Mucosa of stomach (tissue), 1 donor: ENCODE results near the gene ETV6.
"Not testable (repeated sequence)": the region's sequence is repeated elsewhere in the genome, so short reads cannot be mapped to it uniquely, and the experiment has no call there.

Source experiments
- H3K27me3 ChIP-seq: one replicate; pipeline ENCODE4 v1.7.0; 2013; ENCODE audit warnings: mild to moderate bottlenecking, low read length; ENCODE audit not compliant: control insufficient read depth, insufficient read depth
- H3K36me3 ChIP-seq: one replicate; pipeline ENCODE4 v1.7.0; 2013; ENCODE audit warnings: low read length; ENCODE audit not compliant: control insufficient read depth, insufficient read depth
- H3K4me1 ChIP-seq: one replicate; pipeline ENCODE4 v1.7.0; 2013; ENCODE audit warnings: mild to moderate bottlenecking, low read length; ENCODE audit not compliant: control insufficient read depth, insufficient read depth
- H3K4me3 ChIP-seq: one replicate; pipeline ENCODE4 v1.7.0; 2013; ENCODE audit warnings: low read length
- H3K9ac ChIP-seq: one replicate; pipeline ENCODE4 v1.7.0; 2013; ENCODE audit warnings: mild to moderate bottlenecking, low read length, moderate library complexity
- H3K9me3 ChIP-seq: one replicate; pipeline ENCODE4 v1.7.0; 2013; ENCODE audit warnings: mild to moderate bottlenecking, low read length, moderate library complexity; ENCODE audit not compliant: control insufficient read depth
- donor health status: Pancreatic carcinoma.

The ETV6 gene

DNA sequence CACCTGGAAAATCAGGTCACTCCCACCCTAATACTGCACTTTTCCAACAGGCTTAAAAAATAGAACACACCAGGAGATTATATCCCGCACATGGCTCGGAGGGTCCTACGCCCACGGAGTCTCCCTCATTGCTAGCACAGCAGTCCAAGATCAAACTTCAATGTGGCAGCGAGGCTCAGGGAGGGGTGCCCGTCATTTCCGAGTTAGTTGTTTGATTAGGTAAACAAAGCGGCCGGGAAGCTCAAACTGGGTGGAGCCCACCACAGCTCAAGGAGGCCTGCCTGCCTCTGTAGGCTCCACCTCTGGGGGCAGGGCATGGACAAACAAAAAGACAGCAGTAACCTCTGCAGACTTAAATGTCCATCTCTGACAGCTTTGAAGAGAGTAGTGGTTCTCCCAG, 259.9 kb downstream of the ETV6 start:
- not testable (repeated sequence) for H3K27me3 ChIP-seq, H3K4me3 ChIP-seq, H3K9me3 ChIP-seq, H3K4me1 ChIP-seq, H3K9ac ChIP-seq, H3K36me3 ChIP-seq

DNA sequence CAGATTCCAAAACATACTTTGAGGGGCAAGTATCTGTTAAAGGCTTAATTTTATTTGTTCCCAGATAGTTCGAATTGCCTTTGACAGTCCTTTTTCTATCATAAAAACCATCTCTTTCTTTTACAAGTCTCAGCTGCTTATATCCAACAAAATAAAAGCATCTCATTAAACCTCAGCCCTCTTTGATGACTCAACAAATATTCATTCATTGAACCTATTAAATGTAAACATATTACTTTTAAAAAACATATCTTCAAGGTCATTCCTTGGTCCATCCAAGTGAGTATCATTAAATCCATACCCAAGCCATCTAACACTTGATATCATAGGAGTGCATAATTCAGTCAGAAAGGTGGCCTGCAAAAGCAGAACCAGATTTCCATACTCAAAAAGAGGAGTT, 266.6 kb downstream of the ETV6 start:
- H3K4me3 ChIP-seq: no peak overlapping the region
- H3K36me3 ChIP-seq: no peaks in the 10 kb centered on the region
- H3K27me3 ChIP-seq: no peaks in the 10 kb centered on the region
- H3K4me1 ChIP-seq: peaks cover 5% of the 10 kb centered on the region
- no peaks in the 10 kb centered on the region for H3K9me3 ChIP-seq
- no peak overlapping the region for H3K9ac ChIP-seq

DNA sequence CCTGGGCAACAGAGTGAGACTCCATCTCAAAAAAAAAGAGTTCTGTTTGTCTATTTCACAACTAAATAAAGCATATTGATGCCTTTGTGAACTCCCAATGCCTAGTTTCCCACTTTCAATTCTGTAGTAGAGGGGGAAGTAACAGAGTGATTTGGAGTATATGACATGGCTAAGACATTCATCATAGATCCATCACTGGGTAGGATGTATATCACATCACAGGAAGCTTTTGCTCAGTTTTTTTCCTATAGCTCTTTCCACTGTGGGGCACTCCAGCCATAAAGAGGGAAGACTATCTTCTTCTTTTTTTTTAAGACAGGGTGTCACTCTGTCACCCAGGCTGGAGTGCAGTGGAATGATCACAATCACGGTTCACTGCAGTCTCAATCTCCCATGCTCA, 267.3 kb downstream of the ETV6 start:
- Histone ChIP-seq H3K36me3 (no peaks in the 10 kb centered on the region), H3K27me3 (no peaks in the 10 kb centered on the region), H3K9ac (no peak overlapping the region), H3K4me3 (no peak overlapping the region), H3K9me3 (no peaks in the 10 kb centered on the region), H3K4me1 (peaks cover 5% of the 10 kb centered on the region)

DNA sequence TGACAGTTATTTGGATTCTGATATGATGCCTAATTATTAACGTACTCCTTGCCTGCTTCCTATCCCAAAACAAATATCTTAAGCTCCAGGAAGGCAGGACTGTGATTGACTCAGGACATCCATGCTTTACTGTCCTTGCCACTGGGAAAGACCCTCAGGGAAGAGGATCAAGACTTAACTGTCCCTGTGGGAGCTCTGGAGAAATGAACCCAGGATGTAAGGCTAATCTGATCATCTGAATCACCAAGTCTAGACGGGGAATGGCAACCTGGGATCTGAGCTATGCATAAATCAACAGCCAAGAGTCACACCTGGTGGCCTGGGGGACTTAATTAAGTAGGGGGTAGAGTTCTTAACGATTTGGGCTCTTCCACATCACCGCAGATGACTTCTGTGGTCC, 268.0 kb downstream of the ETV6 start:
- H3K9me3 ChIP-seq: no peaks in the 10 kb centered on the region
- H3K36me3 ChIP-seq: no peaks in the 10 kb centered on the region
- no peak overlapping the region for H3K9ac ChIP-seq
- peaks cover 5% of the 10 kb centered on the region for H3K4me1 ChIP-seq
- no peak overlapping the region for H3K4me3 ChIP-seq
- H3K27me3 ChIP-seq: no peaks in the 10 kb centered on the region

DNA sequence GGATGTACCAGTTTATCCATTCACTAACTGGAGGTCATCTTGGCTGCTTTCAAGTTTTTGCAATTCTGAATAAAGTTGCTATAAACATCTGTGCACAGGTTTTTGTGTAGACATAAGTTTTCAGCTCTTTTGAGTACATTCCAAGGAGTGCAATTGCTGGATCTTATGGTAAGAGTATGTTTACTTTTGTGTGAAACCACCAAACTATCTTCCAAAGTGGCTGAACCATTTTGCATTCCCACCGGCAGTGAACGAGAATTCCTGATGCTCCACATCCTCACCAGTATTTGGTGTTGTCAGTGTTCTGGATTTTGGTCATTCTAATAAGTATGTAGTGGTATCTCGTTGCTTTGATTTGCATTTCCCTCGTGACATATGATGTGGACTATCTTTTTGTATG, 270.8 kb downstream of the ETV6 start:
- H3K4me1 ChIP-seq: peaks cover 5% of the 10 kb centered on the region
- H3K4me3 ChIP-seq: no peak overlapping the region
- H3K9ac ChIP-seq: no peak overlapping the region
- H3K9me3 ChIP-seq: no peaks in the 10 kb centered on the region
- H3K27me3 ChIP-seq: no peaks in the 10 kb centered on the region
- H3K36me3 ChIP-seq: no peaks in the 10 kb centered on the region

DNA sequence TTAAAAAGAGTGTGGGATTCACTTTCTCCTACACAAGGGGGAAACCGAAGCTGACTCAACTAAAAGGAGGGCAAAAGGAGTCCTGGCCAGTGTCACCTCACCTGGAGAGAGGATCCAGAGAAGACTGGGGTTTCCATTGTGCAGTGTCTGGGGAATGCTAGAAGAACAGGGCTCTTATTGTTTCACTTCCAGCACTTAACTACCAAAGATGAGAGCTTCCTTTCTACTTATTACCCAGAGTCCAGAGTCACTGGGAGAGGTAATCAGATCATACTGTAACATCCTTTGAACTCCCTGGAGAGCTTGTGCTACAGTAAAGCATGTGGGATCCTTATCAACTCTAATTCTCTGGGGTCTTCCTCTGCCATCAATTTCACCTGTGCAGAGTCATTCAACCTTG, 272.9 kb downstream of the ETV6 start:
- H3K4me1 ChIP-seq: peaks cover 4% of the 10 kb centered on the region
- H3K4me3 ChIP-seq: no peak overlapping the region
- no peaks in the 10 kb centered on the region for H3K9me3 ChIP-seq
- H3K27me3 ChIP-seq: no peaks in the 10 kb centered on the region
- H3K36me3 ChIP-seq: no peaks in the 10 kb centered on the region
- H3K9ac ChIP-seq: no peak overlapping the region

DNA sequence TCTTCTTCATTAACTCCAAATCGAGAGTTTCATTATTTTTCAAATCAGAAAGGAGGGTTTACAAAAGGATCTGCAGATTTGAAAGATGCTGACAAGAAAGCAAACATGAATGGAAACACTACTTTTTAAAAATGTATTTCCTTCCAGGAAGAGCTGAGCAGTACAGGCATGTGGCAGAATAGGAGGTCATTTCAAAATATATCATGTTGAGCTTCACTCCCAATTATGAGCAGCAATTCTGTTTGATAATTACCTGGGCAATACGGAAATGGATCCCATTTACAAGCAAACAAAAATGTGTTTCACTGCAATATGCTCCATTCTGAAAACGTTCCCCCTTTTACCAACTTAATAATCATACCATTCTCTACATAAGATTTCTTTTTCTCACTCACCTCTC, 273.6 kb downstream of the ETV6 start:
- H3K4me3 ChIP-seq: no peak overlapping the region
- no peaks in the 10 kb centered on the region for H3K4me1 ChIP-seq
- H3K36me3 ChIP-seq: no peaks in the 10 kb centered on the region
- no peak overlapping the region for H3K9ac ChIP-seq
- no peaks in the 10 kb centered on the region for H3K27me3 ChIP-seq
- no peaks in the 10 kb centered on the region for H3K9me3 ChIP-seq

DNA sequence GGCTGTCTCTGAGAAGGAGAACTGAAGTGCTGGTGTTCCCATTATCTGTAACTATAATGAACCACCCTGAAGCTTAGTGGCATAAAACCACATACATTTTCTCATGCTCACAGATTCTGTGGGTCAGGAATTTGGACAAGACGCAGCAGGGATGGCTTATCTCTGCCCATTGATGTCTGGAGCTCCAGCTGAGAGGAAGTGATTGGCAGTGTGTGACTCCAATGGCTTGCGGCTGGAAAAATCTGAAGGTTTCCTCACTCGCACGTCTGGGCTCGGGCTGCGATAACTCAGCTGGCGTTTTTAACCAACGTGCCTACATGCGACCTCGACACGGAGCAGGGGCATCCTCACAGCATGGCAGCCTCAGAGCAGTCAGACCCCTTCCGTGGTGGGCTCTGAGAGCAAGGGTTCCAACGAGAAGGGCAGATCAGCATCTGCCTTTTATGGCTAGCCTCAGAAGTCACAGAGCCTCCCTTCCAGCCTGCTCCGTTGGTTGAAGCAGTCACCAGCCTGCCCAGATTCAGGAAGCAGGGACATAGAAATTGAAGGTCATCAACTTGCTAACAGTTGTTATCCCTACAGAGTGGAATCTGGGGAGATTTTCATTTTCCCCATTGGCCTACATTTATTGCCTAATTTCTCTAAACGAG, 277.9 kb downstream of the ETV6 start:
- no peak overlapping the region for H3K4me3 ChIP-seq
- H3K9ac ChIP-seq: no peak overlapping the region
- H3K9me3 ChIP-seq: no peaks in the 10 kb centered on the region
- no peaks in the 10 kb centered on the region for H3K36me3 ChIP-seq
- H3K4me1 ChIP-seq: no peaks in the 10 kb centered on the region
- H3K27me3 ChIP-seq: no peaks in the 10 kb centered on the region

DNA sequence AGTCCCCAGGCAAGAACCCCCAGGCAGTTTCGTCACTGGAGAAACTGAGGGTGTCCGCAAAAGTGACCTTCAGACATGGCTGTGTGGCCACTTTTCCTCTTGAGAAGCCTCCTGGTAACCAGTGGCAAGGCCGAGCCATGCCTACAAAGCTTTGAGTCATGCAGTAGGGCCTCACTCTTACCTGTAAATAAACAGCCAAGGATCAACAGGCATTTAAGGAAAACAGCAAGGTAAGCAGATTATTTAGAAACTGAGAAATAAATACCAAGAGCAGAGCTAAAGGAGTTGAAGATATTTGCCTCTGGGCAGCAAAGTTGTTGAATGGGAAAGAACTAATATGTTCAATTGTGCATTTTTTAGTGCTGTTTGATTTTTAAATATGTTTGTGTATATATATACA, 280.2 kb downstream of the ETV6 start:
- Histone ChIP-seq H3K36me3 (no peaks in the 10 kb centered on the region), H3K9ac (no peak overlapping the region), H3K4me1 (no peaks in the 10 kb centered on the region), H3K4me3 (no peak overlapping the region), H3K9me3 (no peaks in the 10 kb centered on the region), H3K27me3 (no peaks in the 10 kb centered on the region)

DNA sequence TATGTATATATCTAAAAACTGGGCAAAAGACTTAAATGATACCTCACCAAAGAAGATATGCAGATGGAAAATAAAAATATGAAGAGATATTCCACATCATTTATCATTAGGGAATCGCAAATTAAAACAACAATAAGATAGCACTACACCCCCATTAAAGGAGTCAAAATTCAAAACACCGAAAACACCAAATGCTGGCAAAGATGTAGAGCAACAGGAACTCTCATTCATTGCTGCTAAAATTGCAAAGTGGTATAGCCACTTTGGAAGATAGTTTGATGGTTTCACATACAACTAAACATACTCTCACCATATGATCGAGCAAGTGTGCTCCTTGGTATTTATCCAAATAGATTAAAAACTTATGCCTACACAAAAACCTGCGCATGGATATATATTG, 289.7 kb downstream of the ETV6 start:
- Histone ChIP-seq H3K9me3 (no peaks in the 10 kb centered on the region), H3K4me3 (no peak overlapping the region), H3K36me3 (no peaks in the 10 kb centered on the region), H3K4me1 (peaks cover 12% of the 10 kb centered on the region), H3K27me3 (no peaks in the 10 kb centered on the region), H3K9ac (no peak overlapping the region)

DNA sequence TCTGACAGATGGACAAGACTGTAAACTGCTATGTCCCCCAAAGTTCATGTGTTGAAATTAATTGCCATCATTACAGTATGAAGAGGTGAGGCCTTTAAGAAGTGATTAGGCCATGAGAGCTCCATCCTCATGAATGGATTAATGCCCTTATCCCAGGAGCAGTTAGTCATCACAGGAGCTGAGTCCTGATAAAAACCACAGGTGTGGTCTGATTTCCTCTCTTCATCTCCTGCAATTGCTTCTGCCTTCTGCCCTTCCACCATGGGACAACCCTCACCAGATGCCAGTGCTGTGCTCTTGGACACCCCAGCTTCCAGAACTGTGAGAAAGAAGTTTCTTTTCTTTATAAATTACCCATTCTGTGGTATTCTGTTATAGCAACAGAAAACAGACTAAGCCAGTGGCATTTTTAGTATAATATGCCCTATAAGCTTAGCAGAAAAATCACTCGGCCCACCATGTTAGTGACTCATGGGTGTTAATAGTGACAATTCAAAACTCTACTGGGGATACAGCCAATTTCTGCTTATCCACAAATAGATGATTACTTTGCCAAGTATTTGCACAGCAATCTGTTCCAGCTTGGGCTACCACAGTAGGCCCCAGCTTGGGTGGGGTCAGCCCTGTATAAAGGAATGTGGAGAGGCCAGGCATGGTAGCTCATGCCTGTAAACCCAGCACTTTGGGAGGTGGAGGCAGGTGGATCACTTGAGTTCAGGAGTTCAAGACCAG, 292.3 kb downstream of the ETV6 start:
- Histone ChIP-seq H3K9ac (no peak overlapping the region), H3K9me3 (no peaks in the 10 kb centered on the region), H3K36me3 (no peaks in the 10 kb centered on the region), H3K4me1 (peaks cover 12% of the 10 kb centered on the region), H3K4me3 (no peak overlapping the region), H3K27me3 (no peaks in the 10 kb centered on the region)

DNA sequence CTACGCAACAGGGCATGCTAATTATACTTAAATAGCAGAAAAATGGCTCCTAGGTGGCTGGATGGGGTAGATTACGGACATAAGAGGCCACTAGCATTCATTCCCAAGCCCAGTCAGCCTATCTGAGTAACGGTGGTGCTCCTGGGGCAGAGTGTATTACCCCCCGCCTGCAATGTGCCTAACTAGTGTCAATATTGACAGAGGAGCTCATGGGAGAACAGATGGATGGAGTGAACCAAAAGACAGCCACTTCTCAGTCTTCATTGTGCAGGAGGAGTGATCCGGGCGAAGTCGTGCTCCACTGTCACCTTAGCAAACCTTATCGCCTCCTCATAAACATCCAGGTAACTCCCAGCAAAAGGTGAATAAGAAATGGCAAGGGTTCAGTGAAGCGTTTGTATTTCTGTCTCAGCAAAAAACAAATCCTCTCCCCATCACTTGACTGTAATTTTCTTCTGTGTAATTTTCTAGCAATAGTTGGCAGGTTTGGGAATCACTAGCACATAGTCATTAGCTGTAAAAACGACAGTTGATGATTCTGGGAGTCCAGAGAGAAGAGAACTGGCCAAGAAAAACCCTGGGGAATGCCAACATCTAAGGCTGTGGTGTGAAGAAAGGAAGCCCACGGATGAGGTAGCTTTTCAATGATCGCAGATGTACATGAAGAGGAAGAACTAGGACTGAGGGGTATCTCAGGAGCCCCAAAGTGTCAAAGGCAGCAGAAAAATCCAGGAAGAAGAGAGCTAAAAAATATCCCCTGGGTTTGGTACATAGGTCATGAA, 294.6 kb downstream of the ETV6 start:
- H3K27me3 ChIP-seq: no peaks in the 10 kb centered on the region

More for the DNA sequence above, 294.6 kb downstream of the ETV6 start:
- H3K36me3 ChIP-seq: no peaks in the 10 kb centered on the region
- no peak overlapping the region for H3K4me3 ChIP-seq
- no peak overlapping the region for H3K9ac ChIP-seq
- H3K9me3 ChIP-seq: no peaks in the 10 kb centered on the region
- peaks cover 18% of the 10 kb centered on the region for H3K4me1 ChIP-seq
